Smooth muscle cell of the umbilical artery (primary cell): ENCODE data around the gene KCNK17. TPM values are rescaled to one million over a fixed set of nuclear protein-coding genes. Genes with fewer than 3 reads are reported as not detected.

Experiments used
- total RNA-seq: library from RNA; depleted of rRNA; stranded (reverse); fragments of >200 nt; gene quantifications from 2 replicates; pipeline ENCODE4 v1.2.3, GENCODE V29; 2014

The KCNK17 gene, protein sequence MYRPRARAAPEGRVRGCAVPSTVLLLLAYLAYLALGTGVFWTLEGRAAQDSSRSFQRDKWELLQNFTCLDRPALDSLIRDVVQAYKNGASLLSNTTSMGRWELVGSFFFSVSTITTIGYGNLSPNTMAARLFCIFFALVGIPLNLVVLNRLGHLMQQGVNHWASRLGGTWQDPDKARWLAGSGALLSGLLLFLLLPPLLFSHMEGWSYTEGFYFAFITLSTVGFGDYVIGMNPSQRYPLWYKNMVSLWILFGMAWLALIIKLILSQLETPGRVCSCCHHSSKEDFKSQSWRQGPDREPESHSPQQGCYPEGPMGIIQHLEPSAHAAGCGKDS
- not detected in 2 replicates for total RNA-seq

DNA sequence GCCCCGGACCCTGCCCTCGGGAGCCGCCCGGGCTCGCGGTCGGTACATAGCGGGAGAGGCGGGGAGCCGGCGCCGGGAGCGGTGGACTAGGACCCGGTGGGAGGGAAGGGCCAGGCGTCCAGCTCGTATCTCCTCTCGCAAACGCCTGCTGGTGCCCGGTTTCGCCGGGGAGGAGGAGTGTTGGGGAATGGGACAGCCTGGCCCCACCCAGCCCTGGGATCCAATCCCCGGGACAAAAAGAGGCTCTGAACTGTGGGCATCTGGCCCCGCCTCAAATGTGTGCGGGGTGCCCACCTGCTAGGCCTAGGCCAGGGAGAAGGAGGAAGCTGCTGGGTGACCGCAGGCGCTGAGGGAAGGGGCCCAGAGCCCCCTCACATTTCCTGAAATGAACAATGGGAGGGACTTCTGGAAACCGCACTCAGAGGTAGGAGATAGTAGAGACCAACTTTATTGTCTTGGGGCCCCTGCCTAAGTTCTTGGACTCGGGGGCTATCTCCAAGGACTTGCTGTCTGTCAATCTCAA lies at the start of gene KCNK17:
Gene KCNK17 (minus strand): TSS at position 147 of the 523 bp plus-strand sequence. CDS start 99 bp downstream, at position 48.

DNA sequence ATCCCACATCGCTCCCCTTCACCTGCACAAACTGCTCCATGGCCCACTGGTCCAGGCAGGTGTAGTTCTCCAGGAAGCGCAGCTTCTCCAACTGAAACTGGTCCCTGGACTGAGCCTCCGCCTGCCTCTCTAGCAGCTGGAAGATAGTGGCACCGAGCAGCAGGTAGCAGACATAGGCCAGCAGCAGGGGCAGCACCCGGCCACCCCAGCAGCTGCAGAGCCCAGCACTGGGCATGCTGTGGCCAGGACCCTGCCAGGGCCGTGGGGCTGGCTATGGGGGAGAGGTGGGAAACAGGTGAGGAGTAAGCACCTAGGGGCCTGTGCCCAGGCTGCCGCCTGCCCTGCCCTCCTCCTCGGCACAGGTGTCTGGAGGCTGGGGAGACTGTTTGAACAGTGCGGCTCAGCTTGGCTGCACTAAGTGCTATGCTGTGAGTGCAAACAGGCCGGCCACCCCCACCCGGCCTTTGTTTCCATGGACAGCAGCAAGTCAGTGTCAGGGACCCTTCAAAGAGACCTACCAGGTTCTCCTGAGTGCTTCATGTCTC lies 8.2 kb upstream of the KCNK17 start, which contains the start of gene KCNK16:
Gene KCNK16 (minus strand): TSS at position 397 of the 545 bp plus-strand sequence. CDS start 162 bp downstream, at position 235.

Other genes starting within 250 kb of the KCNK17 start
- gene SAYSD1, start 199.2 kb downstream of the KCNK17 start, total RNA-seq, result 5.3 and 8.9 TPM in 2 replicates
- gene KCNK5, start 84.9 kb downstream of the KCNK17 start, total RNA-seq, result not detected in 2 replicates
- gene KCNK16, start 8.3 kb upstream of the KCNK17 start, total RNA-seq, result not detected in 2 replicates